Endodermal cell (in vitro differentiated cells): Measurements from ENCODE around the gene WSCD1. TPM values are rescaled to one million over a fixed set of nuclear protein-coding genes. Genes with fewer than 3 reads are reported as not detected.

Experiments used
- DNase-seq: peaks from one replicate; pipeline ENCODE4 v3.0.0-alpha.2; 2017
- H3K27ac ChIP-seq: 2 replicates; pipeline ENCODE4 v1.5.1; 2013; ENCODE audit warnings: mild to moderate bottlenecking, low read depth, low read length, moderate library complexity
- H3K27me3 ChIP-seq: 2 replicates; pipeline ENCODE4 v1.6.1; 2013; ENCODE audit warnings: mild to moderate bottlenecking, low read length, moderate library complexity; ENCODE audit not compliant: insufficient read depth, control insufficient read depth, poor library complexity, severe bottlenecking
- H3K36me3 ChIP-seq: 2 replicates; pipeline ENCODE4 v1.7.0; 2013; ENCODE audit warnings: mild to moderate bottlenecking, low read length, moderate library complexity; ENCODE audit not compliant: control insufficient read depth, insufficient read depth
- H3K4me1 ChIP-seq: one replicate; pipeline ENCODE4 v1.7.0; 2013; ENCODE audit warnings: low read length; ENCODE audit not compliant: control insufficient read depth, insufficient read depth
- H3K4me3 ChIP-seq: 2 replicates; pipeline ENCODE4 v1.5.1; 2013; ENCODE audit warnings: mild to moderate bottlenecking, low read length, moderate library complexity
- H3K9ac ChIP-seq: 2 replicates; pipeline ENCODE4 v1.6.1; 2013; ENCODE audit warnings: mild to moderate bottlenecking, low read length, moderate library complexity; ENCODE audit not compliant: poor library complexity, severe bottlenecking; ENCODE audit errors: extremely low read depth
- H3K9me3 ChIP-seq: 2 replicates; pipeline ENCODE4 v1.6.1; 2013; ENCODE audit warnings: mild to moderate bottlenecking, low read length, moderate library complexity; ENCODE audit not compliant: control insufficient read depth
- H3K27ac Mint-ChIP-seq: 2 replicates; pipeline ENCODE4 v1.8.0; 2020; ENCODE audit warnings: mixed read lengths
- H3K27me3 Mint-ChIP-seq: 2 replicates; pipeline ENCODE4 v1.8.0; 2021; ENCODE audit warnings: mild to moderate bottlenecking, mixed read lengths; ENCODE audit not compliant: insufficient read depth
- H3K36me3 Mint-ChIP-seq: 2 replicates; pipeline ENCODE4 v1.8.0; 2020; ENCODE audit warnings: low read depth, mixed read lengths
- H3K4me1 Mint-ChIP-seq: 2 replicates; pipeline ENCODE4 v1.8.0; 2020; ENCODE audit warnings: mixed read lengths
- H3K4me3 Mint-ChIP-seq: 2 replicates; pipeline ENCODE4 v1.8.0; 2020; ENCODE audit warnings: mild to moderate bottlenecking, moderate library complexity, mixed read lengths
- H3K9me3 Mint-ChIP-seq: 2 replicates; pipeline ENCODE4 v1.8.0; 2020; ENCODE audit warnings: mild to moderate bottlenecking, mixed read lengths
- WGBS, 2 experiments: methylation state at CpG; one replicate each; pipeline versions ENCODE4 v1.1.5 to v1.1.7; 2013; ENCODE audit warnings: missing lambda C conversion rate in 2 of 2, mixed read lengths in 1 of 2; ENCODE audit not compliant: insufficient coverage in 1 of 2, insufficient read length in 1 of 2; 5-methylcytosine and 5-hydroxymethylcytosine counted together
- total RNA-seq, 2 donors: library from RNA; stranded (reverse); fragmentation: NEBNext Ultra II Directional in 1 of 2; extraction: Animal tissue kit (Norgen Biotek cat#: 25700) in 1 of 2; gene quantifications; 2 replicates in 1 of 2; 3 replicates in 1 of 2; pipeline ENCODE4 v1.2.1, GENCODE V29; 2021
- TF ChIP-seq, protein P1 (sequence below): fragments of 200-600 bp; sonication (generic); conservative IDR thresholded peaks from 2 replicates; pipeline ENCODE4 v1.5.0; 2021; ENCODE audit warnings: antibody characterized with exemption, mild to moderate bottlenecking

The WSCD1 gene
- total RNA-seq, 2 donors from 2014 or later = 6.5 to 7.7 TPM

GRCh38 chr17:6137716-6138502 is 67.7 kb downstream of the WSCD1 start:
- TF ChIP-seq, protein P1, sequence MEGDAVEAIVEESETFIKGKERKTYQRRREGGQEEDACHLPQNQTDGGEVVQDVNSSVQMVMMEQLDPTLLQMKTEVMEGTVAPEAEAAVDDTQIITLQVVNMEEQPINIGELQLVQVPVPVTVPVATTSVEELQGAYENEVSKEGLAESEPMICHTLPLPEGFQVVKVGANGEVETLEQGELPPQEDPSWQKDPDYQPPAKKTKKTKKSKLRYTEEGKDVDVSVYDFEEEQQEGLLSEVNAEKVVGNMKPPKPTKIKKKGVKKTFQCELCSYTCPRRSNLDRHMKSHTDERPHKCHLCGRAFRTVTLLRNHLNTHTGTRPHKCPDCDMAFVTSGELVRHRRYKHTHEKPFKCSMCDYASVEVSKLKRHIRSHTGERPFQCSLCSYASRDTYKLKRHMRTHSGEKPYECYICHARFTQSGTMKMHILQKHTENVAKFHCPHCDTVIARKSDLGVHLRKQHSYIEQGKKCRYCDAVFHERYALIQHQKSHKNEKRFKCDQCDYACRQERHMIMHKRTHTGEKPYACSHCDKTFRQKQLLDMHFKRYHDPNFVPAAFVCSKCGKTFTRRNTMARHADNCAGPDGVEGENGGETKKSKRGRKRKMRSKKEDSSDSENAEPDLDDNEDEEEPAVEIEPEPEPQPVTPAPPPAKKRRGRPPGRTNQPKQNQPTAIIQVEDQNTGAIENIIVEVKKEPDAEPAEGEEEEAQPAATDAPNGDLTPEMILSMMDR = no peak
- peak; percentile 41 for DNase-seq
- Mint-ChIP-seq H3K27ac (no peak overlapping the region), H3K4me3 (no peak overlapping the region), H3K27me3 (peaks cover 38% of the 10 kb centered on the region), H3K9me3 (no peaks in the 10 kb centered on the region), H3K4me1 (peaks cover 31% of the 10 kb centered on the region), H3K36me3 (no peaks in the 10 kb centered on the region)
- Histone ChIP-seq H3K27ac (no peak overlapping the region), H3K9me3 (no peaks in the 10 kb centered on the region), H3K4me1 (peaks cover 5% of the 10 kb centered on the region), H3K9ac (no peak overlapping the region), H3K4me3 (no peak overlapping the region), H3K27me3 (no peaks in the 10 kb centered on the region), H3K36me3 (no peaks in the 10 kb centered on the region)
- WGBS, 2 experiments = 82 to 86% methylated on average over 11 of the region's 11 CpGs

DNA sequence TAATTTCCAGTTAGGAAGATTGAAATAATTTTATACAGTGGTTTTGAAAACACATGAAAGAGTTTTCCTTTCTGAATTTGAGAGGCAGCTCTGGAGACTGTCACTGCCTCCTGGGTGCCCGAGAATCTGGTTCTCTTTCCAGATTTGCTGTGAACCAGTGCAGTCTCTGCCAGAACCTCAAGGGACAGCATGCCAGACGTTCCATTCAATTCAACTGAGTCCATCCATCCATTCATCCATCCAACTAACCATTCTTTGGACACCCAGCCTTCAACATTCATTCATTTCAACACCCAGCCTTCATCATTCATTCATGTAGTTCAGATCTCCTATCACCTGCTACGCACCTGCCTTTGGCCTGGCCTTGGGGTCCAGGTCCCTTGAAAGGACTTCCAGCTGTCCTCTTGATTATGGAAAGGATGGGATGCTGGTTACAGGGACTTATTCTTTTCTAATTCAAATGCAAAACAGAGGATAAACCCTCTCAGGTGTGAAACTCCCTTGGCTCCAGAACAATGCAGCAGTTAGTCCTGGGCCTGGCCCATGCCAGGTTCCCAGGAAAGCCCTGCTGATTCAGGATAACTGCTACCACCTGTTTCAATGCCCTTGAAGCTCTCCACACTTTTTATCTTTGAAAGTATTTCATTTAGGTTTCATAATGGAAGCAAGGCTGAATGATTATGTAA is 68.7 kb downstream of the WSCD1 start:
- Histone ChIP-seq H3K27me3 (no peaks in the 10 kb centered on the region), H3K27ac (no peak overlapping the region), H3K36me3 (no peaks in the 10 kb centered on the region), H3K9ac (no peak overlapping the region), H3K4me1 (peaks cover 5% of the 10 kb centered on the region), H3K4me3 (no peak overlapping the region), H3K9me3 (no peaks in the 10 kb centered on the region)
- peak; percentile 93 for DNase-seq
- peaks cover 36% of the 10 kb centered on the region for H3K27me3 Mint-ChIP-seq
- TF ChIP-seq, protein P1 = peak; percentile 22
- H3K27ac Mint-ChIP-seq = no peak overlapping the region
- H3K4me1 Mint-ChIP-seq = peaks cover 31% of the 10 kb centered on the region
- H3K4me3 Mint-ChIP-seq = no peak overlapping the region
- no peaks in the 10 kb centered on the region for H3K9me3 Mint-ChIP-seq
- WGBS, 2 experiments = 63 to 100% methylated on average over 2 to 3 of the region's 3 CpGs
- no peaks in the 10 kb centered on the region for H3K36me3 Mint-ChIP-seq

DNA sequence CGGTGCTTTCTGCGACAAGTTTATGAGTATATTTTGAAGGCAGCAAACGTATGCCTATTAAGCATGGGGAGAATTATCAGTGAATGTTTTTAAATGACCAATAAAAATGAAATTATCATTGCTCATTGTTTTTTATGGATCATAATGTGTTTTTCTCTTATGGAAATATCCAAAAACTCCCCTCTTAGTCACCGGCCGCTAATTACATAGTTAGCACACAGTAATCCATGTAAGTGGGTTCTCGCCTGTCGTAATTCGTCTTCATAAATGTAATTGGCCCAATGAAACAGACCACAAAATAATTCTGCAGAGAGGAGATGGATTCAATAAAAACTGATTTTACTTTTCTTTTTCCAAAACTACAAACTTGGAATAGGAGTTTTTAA is 69.3 kb downstream of the WSCD1 start:
- H3K36me3 ChIP-seq = no peaks in the 10 kb centered on the region
- no peak overlapping the region for H3K27ac ChIP-seq
- no peaks in the 10 kb centered on the region for H3K9me3 Mint-ChIP-seq
- no peaks in the 10 kb centered on the region for H3K36me3 Mint-ChIP-seq
- H3K9me3 ChIP-seq = no peaks in the 10 kb centered on the region
- H3K27ac Mint-ChIP-seq = no peak overlapping the region
- H3K4me1 Mint-ChIP-seq = peaks cover 31% of the 10 kb centered on the region
- 84 to 91% methylated on average over 6 to 8 of the region's 8 CpGs for WGBS, 2 experiments
- H3K9ac ChIP-seq = no peak overlapping the region
- no peak for DNase-seq
- no peaks in the 10 kb centered on the region for H3K27me3 ChIP-seq
- H3K4me3 ChIP-seq = no peak overlapping the region
- peaks cover 5% of the 10 kb centered on the region for H3K4me1 ChIP-seq
- peaks cover 35% of the 10 kb centered on the region for H3K27me3 Mint-ChIP-seq
- H3K4me3 Mint-ChIP-seq = no peak overlapping the region
- TF ChIP-seq, protein P1 = no peak
